Sigmoid colon (tissue), 7 donors: ENCODE measurements around the gene ZBTB39. TPM values are rescaled to one million over a fixed set of nuclear protein-coding genes. Genes with fewer than 3 reads are reported as not detected.

Experiments
- DNase-seq: peaks from one replicate; pipeline ENCODE4 v3.0.0-alpha.2; 2019
- H3K27ac ChIP-seq, 4 donors: fragments of 200-600 bp; sonication (generic); one replicate each; pipeline ENCODE4 v1.5.1; 2016 to 2019; ENCODE audit warnings: mild to moderate bottlenecking in 1 of 4
- H3K27me3 ChIP-seq, 3 donors: fragments of 200-600 bp; sonication (generic); one replicate each; pipeline ENCODE4 v1.5.1; 2019; ENCODE audit warnings: mild to moderate bottlenecking in 1 of 3
- H3K36me3 ChIP-seq, 4 donors: fragments of 200-600 bp; sonication (generic); one replicate each; pipeline ENCODE4 v1.5.1; 2016 to 2019
- H3K4me1 ChIP-seq, 4 donors: fragments of 200-600 bp; sonication (generic); one replicate each; pipeline ENCODE4 v1.5.1; 2017 to 2019
- H3K4me3 ChIP-seq, 4 donors: fragments of 200-600 bp; sonication (generic); one replicate each; pipeline ENCODE4 v1.5.1; 2017 to 2019; ENCODE audit warnings: mild to moderate bottlenecking in 2 of 4, moderate library complexity in 1 of 4
- H3K9me3 ChIP-seq, 4 donors: fragments of 200-600 bp in 3 of 4; sonication (generic) in 3 of 4; one replicate each; pipeline versions ENCODE4 v1.5.1 to v1.6.1; 2013 to 2019
- EP300 ChIP-seq, 4 donors: sonication (generic); formaldehyde crosslinking; IDR thresholded peaks; one replicate each; pipeline ENCODE4 v1.6.1; 2017; ENCODE audit warnings: antibody characterized with exemption in 4 of 4
- POLR2A ChIP-seq, 2 donors: fragments of 450-650 bp; IDR thresholded peaks; one replicate each; pipeline ENCODE4 v1.6.1; 2016; ENCODE audit warnings: antibody characterized with exemption in 2 of 2, mild to moderate bottlenecking in 2 of 2, moderate library complexity in 2 of 2
- POLR2AphosphoS5 ChIP-seq, 4 donors: sonication (generic); formaldehyde crosslinking; IDR thresholded peaks; one replicate each; pipeline ENCODE4 v1.6.1; 2017; ENCODE audit warnings: antibody characterized with exemption in 4 of 4
- WGBS, 2 donors: extraction: QIAGEN DNeasy Blood & Tissue Kit; methylation state at CpG; one replicate each; pipeline ENCODE4 v1.1.7; 2013; 5-methylcytosine and 5-hydroxymethylcytosine counted together
- intact Hi-C: fragments of 100-400 bp; cut with DNase I; formaldehyde crosslinking; loops from one replicate; pipeline ENCODE4 v1.15.1; 2023
- polyA plus RNA-seq, 3 donors: library from polyadenylated mRNA; stranded (reverse); fragments of 200-250 nt; gene quantifications; one replicate each; pipeline ENCODE4 v1.2.3, GENCODE V29; 2013
- total RNA-seq, 4 donors: library from RNA; depleted of rRNA; stranded (reverse); fragments of >200 nt; gene quantifications; one replicate each; pipeline ENCODE4 v1.1.0, GENCODE V29; 2016
- TF ChIP-seq, protein P1 (sequence below), 4 experiments: fragments of 450-650 bp in 3 of 4; fragments of 200-600 bp in 1 of 4; IDR thresholded peaks; one replicate each; pipeline ENCODE4 v1.5.1; 2016 to 2019; ENCODE audit warnings: antibody characterized with exemption in 4 of 4, mild to moderate bottlenecking in 3 of 4, moderate library complexity in 2 of 4
- donor health status: healthy with polysubstance abuse.
- donor health status: Bipolar disorder and iron deficiency.
- donor health status: healthy.

ZBTB39 gene
- total and polyA plus RNA-seq, 7 donors = 0.69 to 6.4 (median 5.0) TPM

DNA sequence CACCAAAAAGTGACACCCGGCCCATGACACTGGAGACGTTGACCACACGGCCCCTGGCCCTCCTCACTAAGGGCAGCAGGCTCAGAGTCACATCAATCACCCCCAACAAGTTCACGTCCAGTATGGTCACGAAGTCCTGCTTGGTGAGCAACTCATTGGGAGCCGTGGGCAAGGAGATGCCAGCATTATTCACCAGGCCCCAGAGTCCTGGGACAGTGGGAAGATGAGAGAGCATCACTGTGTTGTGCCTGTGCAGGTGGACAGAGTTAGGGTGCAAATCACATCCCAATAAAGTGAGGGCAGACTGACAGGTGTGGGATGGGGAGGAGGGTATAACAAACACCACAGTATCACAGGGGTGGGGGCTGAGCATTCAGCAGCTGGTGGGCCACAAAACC is 51.4 kb downstream of the ZBTB39 start:
- H3K27ac ChIP-seq = no peak overlapping the region
- H3K36me3 ChIP-seq = no peaks in the 10 kb centered on the region
- no peaks in the 10 kb centered on the region for H3K27me3 ChIP-seq
- intact Hi-C loops = no loop called here
- no peak for DNase-seq
- 81 to 90% methylated on average over 6 of the region's 6 CpGs for WGBS, 2 donors
- no peaks in the 10 kb centered on the region for H3K4me1 ChIP-seq
- H3K4me3 ChIP-seq = no peak overlapping the region
- peaks cover 0 to 5% (median 0%) of the 10 kb centered on the region in 4 donors for H3K9me3 ChIP-seq
- TF ChIP-seq EP300 (IDR thresholded peaks at IDR 0.05) (no peak), POLR2AphosphoS5 (IDR thresholded peaks at IDR 0.05) (no peak), POLR2A (IDR thresholded peaks at IDR 0.05) (no peak)
- TF ChIP-seq, protein P1, sequence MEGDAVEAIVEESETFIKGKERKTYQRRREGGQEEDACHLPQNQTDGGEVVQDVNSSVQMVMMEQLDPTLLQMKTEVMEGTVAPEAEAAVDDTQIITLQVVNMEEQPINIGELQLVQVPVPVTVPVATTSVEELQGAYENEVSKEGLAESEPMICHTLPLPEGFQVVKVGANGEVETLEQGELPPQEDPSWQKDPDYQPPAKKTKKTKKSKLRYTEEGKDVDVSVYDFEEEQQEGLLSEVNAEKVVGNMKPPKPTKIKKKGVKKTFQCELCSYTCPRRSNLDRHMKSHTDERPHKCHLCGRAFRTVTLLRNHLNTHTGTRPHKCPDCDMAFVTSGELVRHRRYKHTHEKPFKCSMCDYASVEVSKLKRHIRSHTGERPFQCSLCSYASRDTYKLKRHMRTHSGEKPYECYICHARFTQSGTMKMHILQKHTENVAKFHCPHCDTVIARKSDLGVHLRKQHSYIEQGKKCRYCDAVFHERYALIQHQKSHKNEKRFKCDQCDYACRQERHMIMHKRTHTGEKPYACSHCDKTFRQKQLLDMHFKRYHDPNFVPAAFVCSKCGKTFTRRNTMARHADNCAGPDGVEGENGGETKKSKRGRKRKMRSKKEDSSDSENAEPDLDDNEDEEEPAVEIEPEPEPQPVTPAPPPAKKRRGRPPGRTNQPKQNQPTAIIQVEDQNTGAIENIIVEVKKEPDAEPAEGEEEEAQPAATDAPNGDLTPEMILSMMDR (IDR thresholded peaks at IDR 0.05) = no peak

- 95 to 96% methylated on average over 6 of the region's 6 CpGs for WGBS, 2 donors
- intact Hi-C loops = no loop called here
These were observed 52.0 kb downstream of the ZBTB39 start for GRCh38 chr12:56954057-56954957.

GRCh38 chr12:56953314-56953713 is 53.0 kb downstream of the ZBTB39 start:
- intact Hi-C loops = no loop called here
- Histone ChIP-seq H3K4me1 (no peaks in the 10 kb centered on the region), H3K9me3 (peaks cover 0 to under 1% (median 0%) of the 10 kb centered on the region in 4 donors), H3K36me3 (no peaks in the 10 kb centered on the region), H3K27me3 (no peaks in the 10 kb centered on the region), H3K4me3 (no peak overlapping the region), H3K27ac (no peak overlapping the region)
- TF ChIP-seq, protein P1 (IDR thresholded peaks at IDR 0.05) = no peak
- no peak for TF ChIP-seq EP300 (IDR thresholded peaks at IDR 0.05)
- no peak for TF ChIP-seq POLR2AphosphoS5 (IDR thresholded peaks at IDR 0.05)
- no peak for TF ChIP-seq POLR2A (IDR thresholded peaks at IDR 0.05)
- DNase-seq = no peak
- WGBS, 2 donors = 21 to 24% methylated on average over 1 of the region's 1 CpG

More at GRCh38 chr12:56954057-56954957, 52.0 kb downstream of the ZBTB39 start:
- Histone ChIP-seq H3K4me1 (no peaks in the 10 kb centered on the region), H3K27ac (no peak overlapping the region), H3K9me3 (peaks cover 0 to 5% (median 0%) of the 10 kb centered on the region in 4 donors), H3K36me3 (no peaks in the 10 kb centered on the region), H3K27me3 (no peaks in the 10 kb centered on the region), H3K4me3 (no peak overlapping the region)
- no peak for TF ChIP-seq POLR2A (IDR thresholded peaks at IDR 0.05)
- no peak for TF ChIP-seq EP300 (IDR thresholded peaks at IDR 0.05)
- TF ChIP-seq POLR2AphosphoS5 (IDR thresholded peaks at IDR 0.05) = no peak
- TF ChIP-seq, protein P1 (IDR thresholded peaks at IDR 0.05) = no peak
- DNase-seq = no peak

DNA sequence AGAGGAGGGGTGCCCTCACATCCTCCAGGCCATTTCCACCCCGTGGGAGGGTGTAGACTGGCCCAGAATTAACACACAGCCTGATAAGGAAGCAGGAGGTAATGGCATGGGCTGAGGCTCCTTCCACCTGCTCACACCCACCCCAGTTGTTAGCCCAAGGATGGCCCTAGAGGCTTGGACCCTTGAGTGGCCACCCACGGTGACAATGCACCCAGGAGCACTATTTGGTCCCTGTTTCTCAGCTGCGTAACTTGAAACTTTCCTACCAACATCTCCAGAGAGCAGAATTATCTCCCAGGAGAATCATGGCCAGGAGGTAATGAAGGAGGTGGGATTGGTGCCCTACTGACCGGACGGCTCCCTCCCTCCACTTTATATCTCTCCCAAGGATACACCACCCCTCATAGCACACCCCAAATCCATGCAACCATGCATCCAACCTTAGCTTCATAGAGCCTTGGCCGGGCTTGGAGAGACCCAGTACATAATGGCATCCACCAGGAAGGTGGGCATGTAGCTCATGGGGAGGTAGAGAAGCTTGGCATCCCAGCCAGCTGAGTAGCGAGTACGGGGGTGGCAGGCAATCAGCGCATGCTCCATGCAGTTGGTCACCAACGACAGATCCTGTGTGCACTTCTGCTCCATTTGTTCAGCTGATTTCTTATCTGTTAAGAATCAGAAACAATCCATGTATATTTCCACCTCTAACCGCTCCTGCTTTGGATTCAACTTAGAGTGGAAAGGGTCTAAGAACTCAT is 54.6 kb downstream of the ZBTB39 start:
- no peaks in the 10 kb centered on the region for H3K36me3 ChIP-seq
- intact Hi-C loops = no loop called here
- H3K9me3 ChIP-seq = no peaks in the 10 kb centered on the region
- no peaks in the 10 kb centered on the region for H3K27me3 ChIP-seq
- no peak overlapping the region for H3K4me3 ChIP-seq
- TF ChIP-seq, protein P1 (IDR thresholded peaks at IDR 0.05) = no peak
- TF ChIP-seq POLR2AphosphoS5 (IDR thresholded peaks at IDR 0.05) (no peak), EP300 (IDR thresholded peaks at IDR 0.05) (no peak), POLR2A (IDR thresholded peaks at IDR 0.05) (no peak)
- no peak for DNase-seq
- no peak overlapping the region for H3K27ac ChIP-seq
- 84 to 91% methylated on average over 11 of the region's 11 CpGs for WGBS, 2 donors
- H3K4me1 ChIP-seq = no peaks in the 10 kb centered on the region
